Measurements from ENCODE around the gene MAS1. TPM values are rescaled to one million over a fixed set of nuclear protein-coding genes. Genes with fewer than 3 reads are reported as not detected.

The MAS1 gene
- total and polyA plus RNA-seq, 8 donors = under 0.01 to 0.18 TPM; not detected in 6

GRCh38 chr6:159929819-159930218 lies 39.0 kb downstream of the MAS1 start:
- 12 to 21% (median 15%) methylated on average over 8 of the region's 8 CpGs for WGBS, 5 donors
- DNase-seq = peak; percentile 43 to 81
- Histone ChIP-seq H3K4me1 (peaks cover 0 to 22% (median 6%) of the 10 kb centered on the region in 4 donors), H3K4me3 (no peak overlapping the region), H3K27me3 (no peaks in the 10 kb centered on the region), H3K9me3 (no peaks in the 10 kb centered on the region), H3K36me3 (no peaks in the 10 kb centered on the region), H3K27ac (no peak overlapping the region)
- TF ChIP-seq POLR2AphosphoS5 (IDR thresholded peaks at IDR 0.05) (no peak), POLR2A (IDR thresholded peaks at IDR 0.05) (no peak), EP300 (IDR thresholded peaks at IDR 0.05) (no peak), CTCF (IDR thresholded peaks at IDR 0.05) (no peak)
- intact Hi-C loops (cut with DNase I; ENCODE audit: low total_unique reads) = no loop called here

GRCh38 chr6:159931112-159931511 lies 40.3 kb downstream of the MAS1 start:
- WGBS, 5 donors = 76 to 92% (median 86%) methylated on average over 3 of the region's 3 CpGs
- H3K4me3 ChIP-seq = no peak overlapping the region
- intact Hi-C loops (cut with DNase I; ENCODE audit: low total_unique reads) = no loop called here
- TF ChIP-seq POLR2AphosphoS5 (IDR thresholded peaks at IDR 0.05) (no peak), CTCF (IDR thresholded peaks at IDR 0.05) (no peak), EP300 (IDR thresholded peaks at IDR 0.05) (no peak), POLR2A (IDR thresholded peaks at IDR 0.05) (no peak)
- DNase-seq = no peak
- H3K9me3 ChIP-seq = peaks cover 0 to 8% (median 5%) of the 10 kb centered on the region in 4 donors
- H3K4me1 ChIP-seq = peaks cover 0 to 22% (median 8%) of the 10 kb centered on the region in 4 donors
- no peaks in the 10 kb centered on the region for H3K27me3 ChIP-seq
- H3K36me3 ChIP-seq = no peaks in the 10 kb centered on the region
- no peak overlapping the region for H3K27ac ChIP-seq

GRCh38 chr6:159931846-159932245 lies 41.1 kb downstream of the MAS1 start:
- Histone ChIP-seq H3K4me3 (no peak overlapping the region), H3K36me3 (no peaks in the 10 kb centered on the region), H3K27ac (no peak overlapping the region), H3K9me3 (peaks cover 0 to 8% (median 5%) of the 10 kb centered on the region in 4 donors), H3K4me1 (peaks cover 0 to 22% (median 8%) of the 10 kb centered on the region in 4 donors), H3K27me3 (no peaks in the 10 kb centered on the region)
- TF ChIP-seq POLR2A (IDR thresholded peaks at IDR 0.05) = no peak
- no peak for TF ChIP-seq EP300 (IDR thresholded peaks at IDR 0.05)
- no peak for TF ChIP-seq POLR2AphosphoS5 (IDR thresholded peaks at IDR 0.05)
- no peak for TF ChIP-seq CTCF (IDR thresholded peaks at IDR 0.05)
- DNase-seq = no peak
- intact Hi-C loops (cut with DNase I; ENCODE audit: low total_unique reads) = no loop called here
- WGBS, 5 donors = 70 to 88% (median 83%) methylated on average over 4 of the region's 4 CpGs

GRCh38 chr6:159933077-159933476 lies 42.3 kb downstream of the MAS1 start:
- DNase-seq = no peak

More at GRCh38 chr6:159933077-159933476, 42.3 kb downstream of the MAS1 start:
- H3K36me3 ChIP-seq = no peaks in the 10 kb centered on the region
- intact Hi-C loops (cut with DNase I; ENCODE audit: low total_unique reads) = no loop called here
- TF ChIP-seq EP300 (IDR thresholded peaks at IDR 0.05) (no peak), POLR2A (IDR thresholded peaks at IDR 0.05) (no peak), POLR2AphosphoS5 (IDR thresholded peaks at IDR 0.05) (no peak), CTCF (IDR thresholded peaks at IDR 0.05) (no peak)
- H3K27me3 ChIP-seq = no peaks in the 10 kb centered on the region
- H3K27ac ChIP-seq = no peak overlapping the region
- H3K4me1 ChIP-seq = peaks cover 0 to 22% (median 8%) of the 10 kb centered on the region in 4 donors
- peaks cover 0 to 8% (median 5%) of the 10 kb centered on the region in 4 donors for H3K9me3 ChIP-seq
- no peak overlapping the region for H3K4me3 ChIP-seq
- 95 to 100% (median 100%) methylated on average over 1 of the region's 1 CpG for WGBS, 5 donors
